Activated T-helper 17 cell treated with anti-CD3 and anti-CD28 coated beads, Interleukin-2, amount 50 U/mL, for 72 hours (primary cell): ENCODE data around the gene PPP1R3F. TPM values are rescaled to one million over a fixed set of nuclear protein-coding genes. Genes with fewer than 3 reads are reported as not detected.
"Not testable (repeated sequence)": the region's sequence is repeated elsewhere in the genome, so short reads cannot be mapped to it uniquely, and the experiment has no call there.

ENCODE experiments used
- ATAC-seq: fragments of 150-1000 bp; cut with Tn5 transposase; replicated peaks from 2 replicates; pipeline ENCODE4 v1.10.0; 2021; ENCODE audit warnings: mild to moderate bottlenecking, moderate library complexity
- H3K27ac Mint-ChIP-seq: one replicate; pipeline ENCODE4 v1.8.0; 2022; ENCODE audit warnings: mixed read lengths
- H3K27me3 Mint-ChIP-seq: one replicate; pipeline ENCODE4 v1.8.0; 2022; ENCODE audit warnings: mixed read lengths
- H3K36me3 Mint-ChIP-seq: one replicate; pipeline ENCODE4 v1.8.0; 2022; ENCODE audit warnings: low read depth, mild to moderate bottlenecking, mixed read lengths
- H3K4me1 Mint-ChIP-seq: one replicate; pipeline ENCODE4 v1.8.0; 2022; ENCODE audit warnings: mixed read lengths
- H3K4me3 Mint-ChIP-seq: one replicate; pipeline ENCODE4 v1.8.0; 2022; ENCODE audit warnings: mild to moderate bottlenecking, mixed read lengths
- H3K9me3 Mint-ChIP-seq: one replicate; pipeline ENCODE4 v1.8.0; 2022; ENCODE audit warnings: mixed read lengths
- total RNA-seq, 2 donors: library from RNA; stranded (reverse); gene quantifications; one replicate each; pipeline ENCODE4 v1.2.3, GENCODE V29; 2022

The PPP1R3F gene
- total RNA-seq, 2 donors from 2014 or later, result 6.6 to 8.8 TPM

- peak overlapping the region; percentile 94 for H3K4me3 Mint-ChIP-seq
- no peaks in the 10 kb centered on the region for H3K27me3 Mint-ChIP-seq
- H3K27ac Mint-ChIP-seq, result peak overlapping the region; percentile 99
- no peak for ATAC-seq
- H3K4me1 Mint-ChIP-seq, result peaks cover 37% of the 10 kb centered on the region
- H3K36me3 Mint-ChIP-seq, result peaks cover 56% of the 10 kb centered on the region
- no peaks in the 10 kb centered on the region for H3K9me3 Mint-ChIP-seq
These were observed 6.6 kb downstream of the PPP1R3F start for GRCh38 chrX:49276207-49276606.

GRCh38 chrX:49276671-49277534 lies 7.3 kb downstream of the PPP1R3F start:
- H3K36me3 Mint-ChIP-seq, result peaks cover 50% of the 10 kb centered on the region
- H3K9me3 Mint-ChIP-seq, result no peaks in the 10 kb centered on the region
- no peaks in the 10 kb centered on the region for H3K27me3 Mint-ChIP-seq
- ATAC-seq, result peak; percentile 58
- H3K4me3 Mint-ChIP-seq, result peak overlapping the region; percentile 94
- H3K27ac Mint-ChIP-seq, result peak overlapping the region; percentile 99
- H3K4me1 Mint-ChIP-seq, result peaks cover 35% of the 10 kb centered on the region

- Mint-ChIP-seq H3K9me3 (no peaks in the 10 kb centered on the region), H3K27me3 (no peaks in the 10 kb centered on the region), H3K36me3 (peaks cover 48% of the 10 kb centered on the region), H3K4me1 (peaks cover 39% of the 10 kb centered on the region), H3K27ac (peak overlapping the region; percentile 99), H3K4me3 (peak overlapping the region; percentile 94)
- no peak for ATAC-seq
These were observed 7.9 kb downstream of the PPP1R3F start for GRCh38 chrX:49277535-49277830.

GRCh38 chrX:49278081-49278480 lies 8.5 kb downstream of the PPP1R3F start:
- Mint-ChIP-seq H3K4me1 (peaks cover 39% of the 10 kb centered on the region), H3K36me3 (peaks cover 48% of the 10 kb centered on the region), H3K27me3 (no peaks in the 10 kb centered on the region), H3K9me3 (no peaks in the 10 kb centered on the region), H3K27ac (peak overlapping the region; percentile 99), H3K4me3 (peak overlapping the region; percentile 94)
- ATAC-seq, result no peak

- Mint-ChIP-seq H3K4me1 (peaks cover 14% of the 10 kb centered on the region), H3K4me3 (peak overlapping the region; percentile 7), H3K9me3 (no peaks in the 10 kb centered on the region), H3K27ac (peak overlapping the region; percentile 36), H3K27me3 (no peaks in the 10 kb centered on the region), H3K36me3 (peaks cover 20% of the 10 kb centered on the region)
- no peak for ATAC-seq
These were observed 13.0 kb downstream of the PPP1R3F start for GRCh38 chrX:49282647-49283011.

GRCh38 chrX:49284212-49284611 lies 14.6 kb downstream of the PPP1R3F start:
- Mint-ChIP-seq H3K4me3 (no peak overlapping the region), H3K36me3 (peaks cover 17% of the 10 kb centered on the region), H3K9me3 (no peaks in the 10 kb centered on the region), H3K4me1 (peaks cover 21% of the 10 kb centered on the region), H3K27me3 (no peaks in the 10 kb centered on the region), H3K27ac (no peak overlapping the region)
- ATAC-seq, result no peak

GRCh38 chrX:49286136-49286535 lies 16.5 kb downstream of the PPP1R3F start:
- H3K9me3 Mint-ChIP-seq, result no peaks in the 10 kb centered on the region
- no peak overlapping the region for H3K4me3 Mint-ChIP-seq
- peaks cover 17% of the 10 kb centered on the region for H3K36me3 Mint-ChIP-seq
- peaks cover 24% of the 10 kb centered on the region for H3K4me1 Mint-ChIP-seq
- no peaks in the 10 kb centered on the region for H3K27me3 Mint-ChIP-seq
- no peak for ATAC-seq
- no peak overlapping the region for H3K27ac Mint-ChIP-seq

- Mint-ChIP-seq H3K27me3 (no peaks in the 10 kb centered on the region), H3K9me3 (no peaks in the 10 kb centered on the region), H3K27ac (peak overlapping the region; percentile 65), H3K36me3 (peaks cover 17% of the 10 kb centered on the region), H3K4me3 (no peak overlapping the region), H3K4me1 (peaks cover 25% of the 10 kb centered on the region)
- ATAC-seq, result no peak
These were observed 17.0 kb downstream of the PPP1R3F start for GRCh38 chrX:49286581-49286980.

GRCh38 chrX:49287665-49288064 lies 18.1 kb downstream of the PPP1R3F start:
- H3K27ac Mint-ChIP-seq, result peak overlapping the region; percentile 65
- peaks cover 23% of the 10 kb centered on the region for H3K4me1 Mint-ChIP-seq
- H3K27me3 Mint-ChIP-seq, result no peaks in the 10 kb centered on the region
- ATAC-seq, result peak; percentile 43
- H3K4me3 Mint-ChIP-seq, result no peak overlapping the region
- peaks cover 12% of the 10 kb centered on the region for H3K36me3 Mint-ChIP-seq
- no peaks in the 10 kb centered on the region for H3K9me3 Mint-ChIP-seq

- no peak for ATAC-seq
- H3K4me3 Mint-ChIP-seq, result no peak overlapping the region
- no peaks in the 10 kb centered on the region for H3K36me3 Mint-ChIP-seq
- H3K27me3 Mint-ChIP-seq, result no peaks in the 10 kb centered on the region
- no peak overlapping the region for H3K27ac Mint-ChIP-seq
- H3K4me1 Mint-ChIP-seq, result peaks cover 22% of the 10 kb centered on the region
- H3K9me3 Mint-ChIP-seq, result no peaks in the 10 kb centered on the region
These were observed 20.6 kb downstream of the PPP1R3F start for GRCh38 chrX:49290215-49290614.

- no peaks in the 10 kb centered on the region for H3K9me3 Mint-ChIP-seq
- H3K27me3 Mint-ChIP-seq, result no peaks in the 10 kb centered on the region
- ATAC-seq, result peak; percentile 73
- no peaks in the 10 kb centered on the region for H3K36me3 Mint-ChIP-seq
- H3K4me1 Mint-ChIP-seq, result peaks cover 22% of the 10 kb centered on the region
- peak overlapping the region; percentile 41 for H3K27ac Mint-ChIP-seq
- H3K4me3 Mint-ChIP-seq, result peak overlapping the region; percentile 26
These were observed 22.2 kb downstream of the PPP1R3F start for GRCh38 chrX:49291615-49292337.

GRCh38 chrX:49292400-49293362 lies 23.1 kb downstream of the PPP1R3F start:
- peak; percentile 62 for ATAC-seq
- Mint-ChIP-seq H3K27me3 (no peaks in the 10 kb centered on the region), H3K36me3 (no peaks in the 10 kb centered on the region), H3K27ac (peak overlapping the region; percentile 41), H3K4me3 (peak overlapping the region; percentile 26), H3K9me3 (no peaks in the 10 kb centered on the region), H3K4me1 (peaks cover 20% of the 10 kb centered on the region)

- not testable (repeated sequence) for ATAC-seq, H3K36me3 Mint-ChIP-seq, H3K27ac Mint-ChIP-seq
These were observed 29.7 kb downstream of the PPP1R3F start for GRCh38 chrX:49299293-49299692.

GRCh38 chrX:49300703-49301102 lies 31.1 kb downstream of the PPP1R3F start:
- H3K36me3 Mint-ChIP-seq, result peaks cover 6% of the 10 kb centered on the region
- no peaks in the 10 kb centered on the region for H3K27me3 Mint-ChIP-seq
- no peak overlapping the region for H3K27ac Mint-ChIP-seq
- no peaks in the 10 kb centered on the region for H3K9me3 Mint-ChIP-seq
- no peaks in the 10 kb centered on the region for H3K4me1 Mint-ChIP-seq
- peak; percentile 50 for ATAC-seq
- no peak overlapping the region for H3K4me3 Mint-ChIP-seq

More at GRCh38 chrX:49299293-49299692, 29.7 kb downstream of the PPP1R3F start:
- H3K9me3 Mint-ChIP-seq, H3K27me3 Mint-ChIP-seq, H3K4me3 Mint-ChIP-seq, H3K4me1 Mint-ChIP-seq: not testable (repeated sequence)
